ENCODE results near the gene SNED1.

The SNED1 gene

DNA sequence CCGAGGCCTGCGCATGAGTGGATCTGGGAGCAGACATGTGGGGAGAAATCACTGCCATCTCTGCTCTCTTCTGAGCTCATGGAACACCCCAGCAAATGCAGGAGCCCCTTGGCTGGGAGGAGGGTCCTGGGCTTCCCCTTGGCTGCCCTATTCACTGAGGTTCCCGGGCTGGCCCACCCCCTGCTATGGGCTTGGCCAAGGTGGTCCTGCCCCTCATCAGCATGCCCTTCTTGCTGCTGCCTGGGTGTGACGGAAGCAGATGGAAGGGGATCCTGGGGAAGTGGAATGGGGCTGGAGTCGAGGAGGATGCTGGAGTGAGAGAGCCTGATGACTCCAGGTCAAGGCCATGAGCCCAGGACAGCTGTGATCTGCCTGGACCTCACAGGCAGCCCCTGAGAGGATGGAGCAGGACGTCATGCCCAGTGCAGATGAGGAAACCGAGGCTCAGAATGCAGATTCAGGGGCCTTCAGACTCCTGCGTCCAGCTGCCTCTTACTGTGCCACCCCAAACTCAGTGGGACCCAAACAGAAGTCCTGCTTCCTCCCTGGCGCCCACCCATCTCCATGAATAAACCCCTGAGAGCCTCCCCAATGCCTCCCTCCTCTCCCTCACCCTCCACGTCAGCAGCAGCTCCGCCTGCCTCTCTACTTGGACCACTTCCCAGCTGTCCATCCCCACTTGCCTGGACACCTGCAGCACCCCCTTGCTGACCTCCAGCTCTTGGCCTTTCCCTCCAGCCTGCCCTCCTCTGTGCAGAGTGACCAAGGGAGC lies 4.0 kb downstream of the SNED1 start:
- Histone ChIP-seq H3K9ac (no peak overlapping the region), H3K36me3 (ENCODE audit: insufficient read depth) (no peaks in the 10 kb centered on the region)

DNA sequence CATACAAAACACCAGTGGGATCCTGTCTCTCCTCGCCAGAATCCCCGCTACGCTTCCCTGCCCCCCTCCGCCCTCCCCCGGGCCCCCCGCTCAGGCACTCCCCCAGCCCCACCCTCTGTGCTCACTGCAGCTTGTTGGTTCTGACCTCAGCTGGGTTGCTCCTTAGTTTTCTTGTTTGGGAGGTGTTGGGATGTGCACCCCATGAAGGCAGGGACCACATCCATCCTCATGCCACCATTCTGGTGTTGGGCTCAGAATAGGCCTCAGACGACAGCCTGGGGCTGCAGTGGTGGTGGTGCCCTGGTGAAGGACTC lies 4.6 kb downstream of the SNED1 start:
- Histone ChIP-seq H3K36me3 (ENCODE audit: insufficient read depth) (no peaks in the 10 kb centered on the region), H3K79me2 (ENCODE audit: insufficient read depth, low read depth) (no peaks in the 10 kb centered on the region), H3K9ac (no peak overlapping the region), H3K27me3 (ENCODE audit: insufficient read depth, low read depth) (peaks cover 5% of the 10 kb centered on the region; the same call in 1 of the 2 replicates), H3K4me3 (IDR thresholded peaks at IDR 0.05; ENCODE audit: insufficient read depth, low read depth, low read length) (no peak overlapping the region), H3K4me1 (ENCODE audit: low read depth, poor library complexity, severe bottlenecking) (no peaks in the 10 kb centered on the region), H3K27ac (no peak overlapping the region), H4K20me1 (ENCODE audit: insufficient read depth) (no peaks in the 10 kb centered on the region), H2AFZ (ENCODE audit: low read depth) (no peak overlapping the region), H3K4me2 (no peak overlapping the region)
- TF ChIP-seq, protein P1, sequence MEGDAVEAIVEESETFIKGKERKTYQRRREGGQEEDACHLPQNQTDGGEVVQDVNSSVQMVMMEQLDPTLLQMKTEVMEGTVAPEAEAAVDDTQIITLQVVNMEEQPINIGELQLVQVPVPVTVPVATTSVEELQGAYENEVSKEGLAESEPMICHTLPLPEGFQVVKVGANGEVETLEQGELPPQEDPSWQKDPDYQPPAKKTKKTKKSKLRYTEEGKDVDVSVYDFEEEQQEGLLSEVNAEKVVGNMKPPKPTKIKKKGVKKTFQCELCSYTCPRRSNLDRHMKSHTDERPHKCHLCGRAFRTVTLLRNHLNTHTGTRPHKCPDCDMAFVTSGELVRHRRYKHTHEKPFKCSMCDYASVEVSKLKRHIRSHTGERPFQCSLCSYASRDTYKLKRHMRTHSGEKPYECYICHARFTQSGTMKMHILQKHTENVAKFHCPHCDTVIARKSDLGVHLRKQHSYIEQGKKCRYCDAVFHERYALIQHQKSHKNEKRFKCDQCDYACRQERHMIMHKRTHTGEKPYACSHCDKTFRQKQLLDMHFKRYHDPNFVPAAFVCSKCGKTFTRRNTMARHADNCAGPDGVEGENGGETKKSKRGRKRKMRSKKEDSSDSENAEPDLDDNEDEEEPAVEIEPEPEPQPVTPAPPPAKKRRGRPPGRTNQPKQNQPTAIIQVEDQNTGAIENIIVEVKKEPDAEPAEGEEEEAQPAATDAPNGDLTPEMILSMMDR (conservative IDR thresholded peaks at IDR 0.05; ENCODE audit: low read depth, low read length), result no peak

More for the DNA sequence above, 4.0 kb downstream of the SNED1 start:
- Histone ChIP-seq H3K27me3 (ENCODE audit: insufficient read depth, low read depth) (peaks cover 5% of the 10 kb centered on the region; the same call in 1 of the 2 replicates), H3K4me1 (ENCODE audit: low read depth, poor library complexity, severe bottlenecking) (no peaks in the 10 kb centered on the region), H3K4me2 (no peak overlapping the region), H2AFZ (ENCODE audit: low read depth) (no peak overlapping the region), H3K4me3 (IDR thresholded peaks at IDR 0.05; ENCODE audit: insufficient read depth, low read depth, low read length) (no peak overlapping the region), H3K27ac (no peak overlapping the region), H3K79me2 (ENCODE audit: insufficient read depth, low read depth) (no peaks in the 10 kb centered on the region), H4K20me1 (ENCODE audit: insufficient read depth) (no peaks in the 10 kb centered on the region)
- TF ChIP-seq, protein P1 (conservative IDR thresholded peaks at IDR 0.05; ENCODE audit: low read depth, low read length), result no peak

DNA sequence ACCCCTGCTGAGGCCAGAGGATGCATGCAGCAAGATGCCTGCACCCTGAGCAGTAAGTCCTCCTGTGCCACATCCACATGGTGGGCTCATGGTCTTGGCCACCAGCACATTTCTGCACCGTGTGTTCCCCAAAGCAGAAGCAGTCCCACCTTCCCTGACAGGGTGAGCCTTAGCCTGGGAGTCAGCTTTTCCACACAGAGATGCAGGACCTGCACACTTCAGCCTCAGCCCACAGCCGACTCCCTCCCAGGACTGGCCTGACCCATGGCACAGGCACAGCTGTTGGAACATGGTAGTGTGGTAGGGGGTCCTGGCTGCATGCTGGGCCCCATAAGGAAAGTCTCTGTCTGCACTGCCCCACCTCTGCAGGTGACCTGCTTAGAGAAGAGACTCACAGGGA lies 5.0 kb downstream of the SNED1 start:
- H3K27ac ChIP-seq, result no peak overlapping the region
- no peaks in the 10 kb centered on the region for H3K4me1 ChIP-seq (ENCODE audit: low read depth, poor library complexity, severe bottlenecking)
- H2AFZ ChIP-seq (ENCODE audit: low read depth), result no peak overlapping the region
- peaks cover 5% of the 10 kb centered on the region; the same call in 1 of the 2 replicates for H3K27me3 ChIP-seq (ENCODE audit: insufficient read depth, low read depth)
- no peaks in the 10 kb centered on the region for H3K79me2 ChIP-seq (ENCODE audit: insufficient read depth, low read depth)
- no peaks in the 10 kb centered on the region for H3K36me3 ChIP-seq (ENCODE audit: insufficient read depth)
- no peaks in the 10 kb centered on the region for H4K20me1 ChIP-seq (ENCODE audit: insufficient read depth)
- H3K4me3 ChIP-seq (IDR thresholded peaks at IDR 0.05; ENCODE audit: insufficient read depth, low read depth, low read length), result no peak overlapping the region
- no peak overlapping the region for H3K9ac ChIP-seq
- H3K4me2 ChIP-seq, result no peak overlapping the region
- TF ChIP-seq, protein P1 (conservative IDR thresholded peaks at IDR 0.05; ENCODE audit: low read depth, low read length), result no peak

DNA sequence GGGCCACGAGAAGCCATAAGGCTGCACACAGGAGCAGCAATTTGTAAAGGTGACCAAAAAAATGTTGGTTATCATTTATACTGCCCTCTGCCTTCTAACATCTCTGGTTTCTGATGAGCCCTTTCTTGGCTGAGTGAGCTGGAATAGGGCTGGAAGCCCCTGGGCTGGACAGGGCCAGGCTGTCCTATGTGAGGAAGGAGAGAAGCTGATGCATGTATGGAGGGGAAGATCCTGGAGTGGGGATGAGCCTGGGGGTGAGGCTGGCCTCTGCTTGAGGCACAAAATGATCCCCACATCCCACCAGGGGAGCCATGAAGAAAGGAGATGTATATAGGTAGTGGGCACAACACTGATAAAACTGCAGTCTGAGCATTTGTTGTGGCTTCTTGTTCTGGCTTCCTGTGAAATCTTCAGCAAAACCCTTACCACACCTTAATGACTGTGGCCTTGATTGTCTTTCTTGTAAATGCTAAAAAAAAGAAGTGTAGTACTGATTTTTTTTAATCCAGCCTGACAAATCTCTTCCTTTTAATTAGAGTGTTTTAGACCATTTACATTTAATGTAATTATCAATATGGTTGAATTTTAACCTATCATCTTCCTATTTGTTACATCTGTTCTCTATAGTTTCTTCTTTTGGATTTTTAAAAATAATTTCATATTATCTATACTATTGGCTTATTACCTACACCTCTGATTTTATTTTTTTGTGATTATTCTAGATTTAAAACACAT lies 5.6 kb downstream of the SNED1 start:
- H3K4me2 ChIP-seq, result no peak overlapping the region
- no peak overlapping the region for H2AFZ ChIP-seq (ENCODE audit: low read depth)
- H4K20me1 ChIP-seq (ENCODE audit: insufficient read depth), result no peaks in the 10 kb centered on the region
- no peak overlapping the region for H3K9ac ChIP-seq
- no peaks in the 10 kb centered on the region for H3K36me3 ChIP-seq (ENCODE audit: insufficient read depth)
- TF ChIP-seq, protein P1 (conservative IDR thresholded peaks at IDR 0.05; ENCODE audit: low read depth, low read length), result no peak
- H3K4me3 ChIP-seq (IDR thresholded peaks at IDR 0.05; ENCODE audit: insufficient read depth, low read depth, low read length), result no peak overlapping the region
- H3K79me2 ChIP-seq (ENCODE audit: insufficient read depth, low read depth), result no peaks in the 10 kb centered on the region
- peaks cover 5% of the 10 kb centered on the region; the same call in 1 of the 2 replicates for H3K27me3 ChIP-seq (ENCODE audit: insufficient read depth, low read depth)
- H3K4me1 ChIP-seq (ENCODE audit: low read depth, poor library complexity, severe bottlenecking), result no peaks in the 10 kb centered on the region
- no peak overlapping the region for H3K27ac ChIP-seq
